ENCODE data around the gene PDE4D.

DNA sequence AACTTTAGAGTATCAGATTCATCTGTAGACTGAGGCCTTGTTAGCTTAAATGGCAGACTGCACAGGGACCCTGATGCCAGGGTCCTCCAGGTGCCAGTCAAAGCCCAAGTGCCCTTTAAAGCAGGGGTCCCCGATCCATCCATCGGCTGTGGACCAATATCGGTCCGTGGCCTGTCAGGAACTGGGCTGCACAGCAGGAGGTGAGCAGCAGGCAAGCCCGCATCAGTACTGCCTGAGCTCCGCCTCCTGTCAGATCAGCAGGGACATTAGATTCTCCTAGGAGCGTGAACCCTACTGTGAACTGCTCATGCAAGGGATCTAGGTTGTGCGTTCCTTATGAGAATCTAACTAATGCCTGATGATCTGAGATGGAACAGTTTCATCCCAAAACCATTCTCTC is 907.2 kb downstream of the PDE4D start:
- no peak for TF ChIP-seq POLR2A (IDR thresholded peaks at IDR 0.05)
- TF ChIP-seq, protein P1, sequence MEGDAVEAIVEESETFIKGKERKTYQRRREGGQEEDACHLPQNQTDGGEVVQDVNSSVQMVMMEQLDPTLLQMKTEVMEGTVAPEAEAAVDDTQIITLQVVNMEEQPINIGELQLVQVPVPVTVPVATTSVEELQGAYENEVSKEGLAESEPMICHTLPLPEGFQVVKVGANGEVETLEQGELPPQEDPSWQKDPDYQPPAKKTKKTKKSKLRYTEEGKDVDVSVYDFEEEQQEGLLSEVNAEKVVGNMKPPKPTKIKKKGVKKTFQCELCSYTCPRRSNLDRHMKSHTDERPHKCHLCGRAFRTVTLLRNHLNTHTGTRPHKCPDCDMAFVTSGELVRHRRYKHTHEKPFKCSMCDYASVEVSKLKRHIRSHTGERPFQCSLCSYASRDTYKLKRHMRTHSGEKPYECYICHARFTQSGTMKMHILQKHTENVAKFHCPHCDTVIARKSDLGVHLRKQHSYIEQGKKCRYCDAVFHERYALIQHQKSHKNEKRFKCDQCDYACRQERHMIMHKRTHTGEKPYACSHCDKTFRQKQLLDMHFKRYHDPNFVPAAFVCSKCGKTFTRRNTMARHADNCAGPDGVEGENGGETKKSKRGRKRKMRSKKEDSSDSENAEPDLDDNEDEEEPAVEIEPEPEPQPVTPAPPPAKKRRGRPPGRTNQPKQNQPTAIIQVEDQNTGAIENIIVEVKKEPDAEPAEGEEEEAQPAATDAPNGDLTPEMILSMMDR (IDR thresholded peaks at IDR 0.05), result no peak
